Hippocampal formation (tissue), 2 donors: ENCODE data around the gene SPNS1.
"Not testable (repeated sequence)": the region's sequence is repeated elsewhere in the genome, so short reads cannot be mapped to it uniquely, and the experiment has no call there.

Source experiments
- DNase-seq, 2 donors: peaks; one replicate each; lab custom pipeline; 2025; lab: John Stamatoyannopoulos, UW

The SPNS1 gene, protein sequence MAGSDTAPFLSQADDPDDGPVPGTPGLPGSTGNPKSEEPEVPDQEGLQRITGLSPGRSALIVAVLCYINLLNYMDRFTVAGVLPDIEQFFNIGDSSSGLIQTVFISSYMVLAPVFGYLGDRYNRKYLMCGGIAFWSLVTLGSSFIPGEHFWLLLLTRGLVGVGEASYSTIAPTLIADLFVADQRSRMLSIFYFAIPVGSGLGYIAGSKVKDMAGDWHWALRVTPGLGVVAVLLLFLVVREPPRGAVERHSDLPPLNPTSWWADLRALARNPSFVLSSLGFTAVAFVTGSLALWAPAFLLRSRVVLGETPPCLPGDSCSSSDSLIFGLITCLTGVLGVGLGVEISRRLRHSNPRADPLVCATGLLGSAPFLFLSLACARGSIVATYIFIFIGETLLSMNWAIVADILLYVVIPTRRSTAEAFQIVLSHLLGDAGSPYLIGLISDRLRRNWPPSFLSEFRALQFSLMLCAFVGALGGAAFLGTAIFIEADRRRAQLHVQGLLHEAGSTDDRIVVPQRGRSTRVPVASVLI

DNA sequence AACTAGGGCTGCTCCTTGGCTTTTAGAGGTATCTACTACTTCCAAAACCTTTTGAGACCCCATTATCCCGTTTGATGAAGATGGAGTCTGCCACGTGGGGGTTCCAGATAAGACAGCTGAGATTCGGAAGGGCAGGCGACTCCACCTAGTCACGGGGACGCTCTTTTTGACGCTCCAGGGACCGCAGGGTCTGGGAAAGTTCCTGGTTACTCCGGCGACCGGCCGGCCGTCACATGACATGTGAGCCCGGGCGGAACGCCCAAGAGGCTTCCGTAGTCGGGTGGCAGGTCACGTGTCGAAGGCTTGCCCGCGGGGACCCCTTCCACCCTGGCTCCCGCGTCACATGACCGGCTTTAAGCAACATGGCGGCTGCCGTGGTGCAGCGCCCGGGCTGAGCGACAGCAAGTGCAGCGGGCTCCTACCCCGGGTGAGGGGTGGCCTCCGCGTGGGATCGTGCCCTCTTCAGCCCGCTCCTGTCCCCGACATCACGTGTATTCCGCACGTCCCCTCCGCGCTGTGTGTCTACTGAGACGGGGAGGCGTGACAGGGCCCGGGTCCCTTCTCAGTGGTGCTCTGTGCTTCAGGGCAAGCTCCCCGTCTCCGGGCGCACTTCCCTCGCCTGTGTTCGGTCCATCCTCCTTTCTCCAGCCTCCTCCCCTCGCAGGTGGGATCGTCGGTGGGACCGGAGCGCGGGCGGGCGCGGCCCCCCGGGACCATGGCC, at the start of gene SPNS1:
SPNS1 (plus strand) TSS at position 342 of the 721 bp plus-strand sequence; CDS start at position 716, 374 bp downstream.
- DNase-seq: peak; percentile 92 to 96

DNA sequence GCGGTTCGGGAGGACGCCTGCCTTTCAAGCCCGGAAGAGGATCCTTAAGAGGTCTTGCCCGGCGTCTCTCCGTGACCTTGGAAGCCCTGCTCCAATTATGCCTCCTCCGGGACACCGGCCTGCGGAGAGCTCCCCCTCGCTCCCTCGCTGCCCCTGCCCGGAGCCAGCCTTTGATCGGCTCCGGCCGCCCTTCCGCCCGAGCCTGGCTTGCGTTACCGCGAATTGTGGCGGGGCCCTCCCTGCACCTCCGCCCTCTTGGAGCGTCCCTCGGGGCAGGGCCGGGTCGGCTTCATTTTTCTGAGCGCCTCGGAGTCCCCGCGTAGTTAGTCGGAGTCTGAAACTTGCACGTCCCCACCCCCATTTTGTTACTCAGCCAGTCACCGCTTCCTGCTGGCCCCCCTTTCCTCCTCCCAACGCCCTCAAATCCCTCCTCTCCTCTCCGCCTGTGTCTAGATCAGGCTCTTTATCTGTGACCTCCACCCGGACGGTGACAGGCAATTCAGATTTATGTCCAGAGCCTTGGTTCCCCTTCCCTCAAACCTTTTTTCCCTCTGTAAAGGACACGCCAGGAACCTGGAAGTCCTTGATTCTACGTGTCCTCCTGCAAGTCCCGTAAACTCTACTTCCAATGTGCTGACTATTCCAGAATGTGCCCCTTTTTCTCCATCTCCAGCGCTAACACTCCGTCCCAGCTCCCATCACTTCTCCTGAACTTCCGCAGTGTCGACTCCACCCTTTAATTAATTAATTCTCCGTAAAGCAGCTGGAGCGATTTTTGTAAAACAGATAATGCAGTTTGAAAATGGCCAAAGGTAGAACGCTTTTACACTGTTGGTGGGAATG, 49.0 kb upstream of the SPNS1 start:
- peak in 1 of 2 donors; percentile 66 for DNase-seq

DNA sequence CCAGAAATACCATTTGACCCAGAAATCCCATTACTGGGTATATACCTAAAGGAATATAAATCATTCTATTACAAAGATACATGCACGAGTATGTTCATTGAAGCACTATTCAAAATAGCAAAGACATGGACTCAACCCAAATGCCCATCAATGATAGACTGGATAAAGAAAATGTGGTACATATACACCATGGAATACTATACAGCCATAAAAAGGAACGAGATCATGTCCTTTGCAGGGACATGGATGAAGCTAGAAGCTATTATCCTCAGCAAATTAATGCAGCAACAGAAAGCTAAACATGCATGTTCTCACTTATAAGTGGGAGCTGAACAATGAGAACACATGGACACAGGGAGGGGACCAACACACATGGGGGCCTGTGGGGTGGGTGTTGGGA, 48.3 kb upstream of the SPNS1 start:
- DNase-seq: not testable (repeated sequence)

DNA sequence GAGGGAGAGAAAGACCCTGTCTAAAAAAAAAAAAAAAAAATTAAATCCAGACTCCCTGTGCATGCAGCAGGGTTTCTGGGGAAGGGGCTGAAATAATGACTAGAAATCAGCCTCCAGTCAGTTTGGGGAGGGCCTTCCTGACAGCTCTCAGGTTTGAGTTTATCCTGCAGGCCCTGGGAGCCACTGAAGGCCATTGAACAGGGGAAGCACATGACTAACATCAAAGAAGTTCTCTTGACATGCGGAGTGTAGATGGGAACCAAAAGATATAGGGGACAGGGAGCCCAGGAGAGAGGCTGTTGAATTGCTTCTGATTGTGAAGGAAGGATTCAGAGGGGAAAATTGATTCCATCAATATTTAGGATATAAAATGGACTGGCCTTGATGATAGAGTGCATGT, 46.8 kb upstream of the SPNS1 start:
- no peak for DNase-seq

DNA sequence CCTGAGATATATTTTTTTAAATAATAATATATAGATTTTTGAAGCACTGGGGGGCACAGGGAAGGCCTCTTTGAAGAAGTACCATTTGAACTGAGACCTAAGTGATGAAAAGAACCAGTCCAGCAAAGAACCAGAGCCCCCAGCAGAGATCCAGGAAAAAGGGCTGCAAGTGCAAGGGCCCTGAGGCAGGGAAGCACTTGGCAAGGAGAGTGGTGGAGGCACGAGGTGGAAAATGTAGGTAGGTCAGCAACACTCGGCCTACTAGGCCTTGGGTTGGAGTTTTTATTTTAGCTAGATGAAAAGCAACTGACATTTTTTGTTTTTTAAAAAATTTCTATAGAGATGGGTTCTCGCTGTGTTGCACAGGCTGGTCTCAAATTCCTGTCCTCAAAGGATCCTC, 44.4 kb upstream of the SPNS1 start:
- DNase-seq: no peak

DNA sequence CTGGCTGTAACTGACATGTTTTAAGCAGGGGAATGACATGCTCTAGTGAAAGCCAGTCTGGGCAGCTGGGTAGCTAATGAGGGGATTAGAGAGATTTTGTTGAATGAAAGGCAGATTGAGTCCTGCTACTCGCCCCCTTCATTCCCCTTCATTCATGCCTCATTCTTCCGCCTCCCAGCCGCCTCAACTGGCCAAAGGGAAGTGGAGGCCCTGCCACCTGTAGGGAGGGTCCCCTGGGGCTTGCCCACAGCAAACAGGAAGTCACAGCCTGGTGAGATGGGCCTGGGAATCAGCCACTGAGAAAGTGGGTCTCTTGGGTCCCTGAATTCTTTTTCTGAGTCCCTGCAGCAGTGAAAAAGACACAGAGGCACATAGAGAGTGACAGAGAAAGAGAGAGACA, 43.9 kb upstream of the SPNS1 start:
- DNase-seq: no peak

DNA sequence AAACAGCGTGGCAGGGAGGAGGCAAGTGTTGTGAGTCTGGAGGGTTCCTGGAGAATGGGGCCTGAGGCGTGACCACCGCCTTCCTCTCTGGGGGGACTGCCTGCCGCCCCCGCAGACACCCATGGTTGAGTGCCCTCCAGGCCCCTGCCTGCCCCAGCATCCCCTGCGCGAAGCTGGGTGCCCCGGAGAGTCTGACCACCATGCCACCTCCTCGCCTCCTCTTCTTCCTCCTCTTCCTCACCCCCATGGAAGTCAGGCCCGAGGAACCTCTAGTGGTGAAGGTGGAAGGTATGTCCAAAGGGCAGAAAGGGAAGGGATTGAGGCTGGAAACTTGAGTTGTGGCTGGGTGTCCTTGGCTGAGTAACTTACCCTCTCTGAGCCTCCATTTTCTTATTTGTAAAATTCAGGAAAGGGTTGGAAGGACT, 42.8 kb upstream of the SPNS1 start, which contains the start of gene CD19:
CD19 (plus strand) TSS at position 171 of the 425 bp plus-strand sequence; CDS start at position 201, 30 bp downstream.
- no peak for DNase-seq

DNA sequence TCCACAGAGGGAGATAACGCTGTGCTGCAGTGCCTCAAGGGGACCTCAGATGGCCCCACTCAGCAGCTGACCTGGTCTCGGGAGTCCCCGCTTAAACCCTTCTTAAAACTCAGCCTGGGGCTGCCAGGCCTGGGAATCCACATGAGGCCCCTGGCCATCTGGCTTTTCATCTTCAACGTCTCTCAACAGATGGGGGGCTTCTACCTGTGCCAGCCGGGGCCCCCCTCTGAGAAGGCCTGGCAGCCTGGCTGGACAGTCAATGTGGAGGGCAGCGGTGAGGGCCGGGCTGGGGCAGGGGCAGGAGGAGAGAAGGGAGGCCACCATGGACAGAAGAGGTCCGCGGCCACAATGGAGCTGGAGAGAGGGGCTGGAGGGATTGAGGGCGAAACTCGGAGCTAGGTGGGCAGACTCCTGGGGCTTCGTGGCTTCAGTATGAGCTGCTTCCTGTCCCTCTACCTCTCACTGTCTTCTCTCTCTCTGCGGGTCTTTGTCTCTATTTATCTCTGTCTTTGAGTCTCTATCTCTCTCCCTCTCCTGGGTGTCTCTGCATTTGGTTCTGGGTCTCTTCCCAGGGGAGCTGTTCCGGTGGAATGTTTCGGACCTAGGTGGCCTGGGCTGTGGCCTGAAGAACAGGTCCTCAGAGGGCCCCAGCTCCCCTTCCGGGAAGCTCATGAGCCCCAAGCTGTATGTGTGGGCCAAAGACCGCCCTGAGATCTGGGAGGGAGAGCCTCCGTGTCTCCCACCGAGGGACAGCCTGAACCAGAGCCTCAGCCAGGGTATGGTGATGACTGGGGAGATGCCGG, 42.0 kb upstream of the SPNS1 start:
- DNase-seq: no peak

DNA sequence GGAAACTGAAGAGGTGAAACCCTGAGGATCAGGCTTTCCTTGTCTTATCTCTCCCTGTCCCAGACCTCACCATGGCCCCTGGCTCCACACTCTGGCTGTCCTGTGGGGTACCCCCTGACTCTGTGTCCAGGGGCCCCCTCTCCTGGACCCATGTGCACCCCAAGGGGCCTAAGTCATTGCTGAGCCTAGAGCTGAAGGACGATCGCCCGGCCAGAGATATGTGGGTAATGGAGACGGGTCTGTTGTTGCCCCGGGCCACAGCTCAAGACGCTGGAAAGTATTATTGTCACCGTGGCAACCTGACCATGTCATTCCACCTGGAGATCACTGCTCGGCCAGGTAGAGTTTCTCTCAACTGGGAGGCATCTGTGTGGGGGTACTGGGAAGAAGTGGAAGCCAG, 41.4 kb upstream of the SPNS1 start:
- DNase-seq: no peak

DNA sequence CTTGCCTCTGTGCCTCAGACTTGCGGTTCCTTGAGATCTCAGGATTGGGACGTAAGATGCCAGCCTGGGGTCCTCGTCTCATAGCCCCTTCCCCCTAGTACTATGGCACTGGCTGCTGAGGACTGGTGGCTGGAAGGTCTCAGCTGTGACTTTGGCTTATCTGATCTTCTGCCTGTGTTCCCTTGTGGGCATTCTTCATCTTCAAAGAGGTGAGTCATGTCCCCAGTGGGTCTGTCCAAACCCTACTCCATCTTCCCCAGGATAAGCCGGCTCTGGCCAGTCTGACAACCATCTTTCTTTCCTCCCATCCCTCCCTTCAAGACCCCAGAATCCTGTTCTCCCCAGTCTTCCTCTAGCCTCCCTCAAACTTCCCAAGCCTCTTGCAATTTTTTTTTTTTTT, 39.2 kb upstream of the SPNS1 start:
- DNase-seq: no peak

DNA sequence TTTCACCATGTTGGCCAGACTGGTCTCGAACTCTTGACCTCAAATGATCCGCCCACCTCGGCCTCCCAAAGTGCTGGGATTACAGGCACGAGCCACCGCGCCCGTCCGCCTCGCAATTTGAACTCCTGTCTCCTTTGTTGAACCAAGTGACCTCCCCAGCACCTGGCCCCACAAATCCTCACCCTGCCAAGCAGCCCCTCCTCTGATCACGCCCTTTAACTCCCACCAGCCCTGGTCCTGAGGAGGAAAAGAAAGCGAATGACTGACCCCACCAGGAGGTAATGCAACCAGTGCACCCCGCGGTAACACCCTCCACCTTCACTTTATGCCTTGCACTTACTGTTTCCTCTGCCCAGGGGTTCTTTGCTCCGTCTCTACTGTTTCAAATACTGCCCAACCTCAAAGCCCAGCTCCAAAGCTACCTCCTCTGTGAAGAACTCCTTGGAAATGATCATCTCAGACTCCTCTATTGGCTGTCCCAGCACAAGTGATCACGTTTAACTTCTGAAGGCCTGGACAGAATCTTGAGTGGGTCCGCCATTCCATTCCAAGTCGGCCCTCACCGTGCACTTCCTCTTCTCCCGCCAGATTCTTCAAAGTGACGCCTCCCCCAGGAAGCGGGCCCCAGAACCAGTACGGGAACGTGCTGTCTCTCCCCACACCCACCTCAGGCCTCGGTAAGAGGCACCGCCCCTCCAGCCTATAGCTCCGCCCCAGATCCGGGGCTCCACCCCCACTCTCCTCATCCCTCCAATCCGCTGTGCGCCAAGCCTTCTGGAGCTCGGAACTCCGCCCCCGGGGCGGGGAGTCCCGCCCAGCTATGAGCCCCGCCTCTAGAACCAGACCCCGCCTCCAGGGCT, 38.4 kb upstream of the SPNS1 start:
- DNase-seq: peak in 1 of 2 donors; percentile 36

DNA sequence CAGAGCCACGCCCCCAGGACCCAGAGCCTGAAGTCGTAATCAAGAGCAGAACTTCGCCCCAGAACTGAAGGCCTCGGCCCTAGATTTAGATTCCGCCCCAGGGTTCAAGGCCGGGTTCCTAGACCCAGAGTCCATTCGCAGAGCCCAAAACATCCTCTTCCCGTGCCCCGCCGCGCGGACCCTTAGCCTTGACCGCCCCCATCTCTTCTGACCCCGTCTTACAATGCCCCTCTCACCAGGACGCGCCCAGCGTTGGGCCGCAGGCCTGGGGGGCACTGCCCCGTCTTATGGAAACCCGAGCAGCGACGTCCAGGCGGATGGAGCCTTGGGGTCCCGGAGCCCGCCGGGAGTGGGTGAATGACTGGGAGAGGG, 37.8 kb upstream of the SPNS1 start:
- DNase-seq: no peak

DNA sequence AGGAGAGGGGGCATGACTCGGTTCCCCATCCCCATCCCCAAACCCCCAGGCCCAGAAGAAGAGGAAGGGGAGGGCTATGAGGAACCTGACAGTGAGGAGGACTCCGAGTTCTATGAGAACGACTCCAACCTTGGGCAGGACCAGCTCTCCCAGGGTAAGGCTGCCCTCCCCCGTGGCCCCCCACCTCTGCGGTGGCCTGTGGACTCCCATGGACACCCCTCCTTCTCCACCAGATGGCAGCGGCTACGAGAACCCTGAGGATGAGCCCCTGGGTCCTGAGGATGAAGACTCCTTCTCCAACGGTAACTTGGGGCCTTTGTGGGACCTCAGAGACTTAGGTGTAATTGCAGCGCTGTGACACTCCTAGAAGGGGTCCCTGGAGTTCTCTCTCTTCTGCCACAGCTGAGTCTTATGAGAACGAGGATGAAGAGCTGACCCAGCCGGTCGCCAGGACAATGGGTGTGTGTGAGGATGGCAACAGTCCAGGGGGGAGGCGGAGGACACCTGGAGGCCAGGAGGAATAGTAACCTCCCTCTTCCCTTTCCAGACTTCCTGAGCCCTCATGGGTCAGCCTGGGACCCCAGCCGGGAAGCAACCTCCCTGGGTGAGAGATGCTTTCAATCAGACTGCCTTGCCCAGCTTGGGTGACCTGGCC, 37.2 kb upstream of the SPNS1 start:
- DNase-seq: no peak

DNA sequence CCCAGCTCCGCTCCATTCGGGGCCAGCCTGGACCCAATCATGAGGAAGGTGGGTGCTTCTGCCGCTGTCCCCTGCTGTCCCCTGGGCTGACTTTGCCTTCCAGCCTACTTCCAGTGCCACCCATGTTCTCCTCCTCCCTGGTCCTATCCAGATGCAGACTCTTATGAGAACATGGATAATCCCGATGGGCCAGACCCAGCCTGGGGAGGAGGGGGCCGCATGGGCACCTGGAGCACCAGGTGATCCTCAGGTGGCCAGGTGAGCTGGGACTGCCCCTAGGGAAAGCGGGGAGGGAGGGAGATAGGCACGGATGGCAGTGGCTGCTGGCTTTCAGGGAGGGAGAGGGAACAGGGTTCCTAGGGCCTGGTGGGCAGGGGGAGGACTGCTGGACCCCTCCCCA, 35.9 kb upstream of the SPNS1 start:
- no peak for DNase-seq

DNA sequence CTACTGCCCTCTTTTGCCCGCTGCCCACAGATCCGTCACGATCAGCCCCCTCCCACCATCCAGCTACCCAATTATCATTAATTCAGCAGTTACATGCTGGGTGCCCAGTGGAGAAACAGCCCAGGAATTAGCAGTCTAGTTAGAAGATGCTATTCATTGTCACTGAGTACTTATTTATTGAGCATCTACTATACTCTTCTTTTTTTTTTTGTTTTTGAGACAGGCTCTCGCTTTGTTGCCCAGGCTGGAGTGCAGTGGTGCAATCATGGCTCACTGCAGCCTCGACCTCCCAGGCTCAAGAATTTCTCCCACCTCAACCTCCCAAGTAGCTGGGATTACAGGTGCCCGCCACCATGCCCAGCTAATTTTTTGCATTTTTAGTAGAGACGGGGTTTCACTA, 34.8 kb upstream of the SPNS1 start:
- not testable (repeated sequence) for DNase-seq

DNA sequence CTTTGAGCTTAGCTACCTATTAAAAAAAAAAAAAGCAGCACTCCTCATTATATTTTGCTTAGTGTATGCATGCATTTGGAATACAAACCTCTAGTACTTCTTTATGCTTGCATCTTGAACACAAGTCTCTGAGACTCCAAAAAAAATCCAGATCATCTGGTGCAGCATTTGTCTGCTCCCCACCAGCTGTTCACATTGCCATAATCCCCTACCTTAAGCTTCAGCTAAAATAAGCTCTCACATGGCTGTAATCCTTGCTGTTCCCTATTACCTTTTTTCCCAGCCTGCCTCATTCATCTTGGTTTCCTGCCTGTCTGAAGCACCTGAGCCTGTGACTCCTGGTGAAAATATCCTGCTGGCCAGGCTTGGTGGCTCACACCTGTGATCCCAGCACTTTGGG, 31.3 kb upstream of the SPNS1 start:
- DNase-seq: no peak

DNA sequence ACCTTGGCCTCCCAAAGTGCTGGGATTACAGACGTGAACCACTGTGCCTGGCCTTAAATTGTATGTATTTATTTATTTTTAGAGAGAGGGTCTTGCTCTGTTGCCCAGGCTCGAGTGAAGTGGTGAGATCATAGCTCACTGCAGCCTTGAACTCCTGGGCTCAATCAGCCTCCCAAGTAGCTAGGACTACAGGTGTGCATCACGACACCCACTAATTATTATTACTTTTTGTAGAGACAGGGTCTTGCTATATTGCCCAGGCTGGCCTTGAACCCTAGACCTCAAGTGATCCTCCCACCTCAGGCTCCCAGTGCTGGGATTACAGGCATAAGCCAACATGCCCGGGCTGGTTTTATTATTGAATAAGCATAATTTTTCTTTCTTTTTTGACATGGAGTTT, 27.9 kb upstream of the SPNS1 start:
- no peak for DNase-seq

DNA sequence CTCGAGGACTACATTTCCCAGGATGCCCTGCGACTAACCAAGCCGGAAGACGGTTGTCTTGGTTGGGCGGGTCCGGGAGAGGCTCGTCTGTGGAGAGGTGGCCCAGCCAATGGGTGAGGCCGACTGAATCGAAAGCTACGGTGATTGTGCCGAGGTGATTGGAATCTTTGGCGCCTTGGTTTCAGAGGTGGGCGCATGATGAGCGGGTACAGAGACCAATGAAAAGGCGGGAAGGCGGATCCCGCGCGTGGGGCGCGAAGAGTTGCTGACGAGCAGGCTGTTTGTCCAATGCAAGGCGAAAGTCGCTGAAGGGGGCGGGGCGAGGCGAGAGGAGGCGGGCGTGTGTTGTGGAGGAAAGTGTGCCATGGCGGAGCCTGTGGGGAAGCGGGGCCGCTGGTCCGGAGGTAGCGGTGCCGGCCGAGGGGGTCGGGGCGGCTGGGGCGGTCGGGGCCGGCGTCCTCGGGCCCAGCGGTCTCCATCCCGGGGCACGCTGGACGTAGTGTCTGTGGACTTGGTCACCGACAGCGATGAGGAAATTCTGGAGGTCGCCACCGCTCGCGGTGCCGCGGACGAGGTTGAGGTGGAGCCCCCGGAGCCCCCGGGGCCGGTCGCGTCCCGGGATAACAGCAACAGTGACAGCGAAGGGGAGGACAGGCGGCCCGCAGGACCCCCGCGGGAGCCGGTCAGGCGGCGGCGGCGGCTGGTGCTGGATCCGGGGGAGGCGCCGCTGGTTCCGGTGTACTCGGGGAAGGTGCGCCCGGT, 23.7 kb upstream of the SPNS1 start, which contains the start of gene NFATC2IP:
NFATC2IP (plus strand) TSS at position 290 of the 762 bp plus-strand sequence; CDS start at position 365, 75 bp downstream.
- peak; percentile 100 for DNase-seq
